B cell (primary cell): Measurements from ENCODE around the gene GPC3. TPM values are rescaled to one million over a fixed set of nuclear protein-coding genes. Genes with fewer than 3 reads are reported as not detected.

Experiments
- ATAC-seq: fragments of 200-7000 bp; cut with Tn5 transposase; one replicate; pipeline ENCODE4 v1.10.0; 2021; ENCODE audit warnings: low read depth, mild to moderate bottlenecking, moderate number of reproducible peaks, moderate library complexity
- CTCF ChIA-PET: fragments of 350-600 bp; sonication (Branson Sonifier 250); formaldehyde crosslinking; loops from one replicate; lab custom pipeline; 2021; ENCODE audit warnings: antibody characterized with exemption, inconsistent platforms; lab: Charles Lee
- POLR2A ChIA-PET: fragments of 350-600 bp; sonication (Branson Sonifier 250); formaldehyde crosslinking; loops from one replicate; lab custom pipeline; 2021; ENCODE audit warnings: antibody characterized with exemption; lab: Charles Lee
- DNase-seq: peaks from one replicate; pipeline ENCODE4 v3.0.0; 2013
- H2AFZ ChIP-seq: 2 replicates; pipeline ENCODE4 v1.6.1; 2012; ENCODE audit warnings: mild to moderate bottlenecking, low read depth, low read length; ENCODE audit not compliant: insufficient read depth, poor library complexity, severe bottlenecking
- H3K27ac ChIP-seq, 2 donors: 1 replicate in 1 of 2; 2 replicates in 1 of 2; pipeline ENCODE4 v1.5.1; 2012 to 2013; ENCODE audit warnings: low read length in 2 of 2, mild to moderate bottlenecking in 2 of 2, moderate library complexity in 1 of 2
- H3K27me3 ChIP-seq, 4 experiments: fragments of 200-600 bp in 1 of 4; sonication (generic) in 1 of 4; replicated peaks in 1 of 4; 1 replicate in 2 of 4; 2 replicates in 2 of 4; pipeline versions ENCODE4 v1.6.1 to v1.7.0; 2013 to 2016; ENCODE audit warnings: low read length in 3 of 4, mild to moderate bottlenecking in 2 of 4, mixed read lengths in 1 of 4, moderate library complexity in 1 of 4; ENCODE audit not compliant: insufficient read depth in 4 of 4, control insufficient read depth in 3 of 4; ENCODE audit errors: control extremely low read depth in 1 of 4
- H3K36me3 ChIP-seq, 2 experiments: replicated peaks in 1 of 2; 1 replicate in 1 of 2; 2 replicates in 1 of 2; pipeline versions ENCODE4 v1.6.1 to v1.7.1; 2013; ENCODE audit warnings: low read length in 1 of 2; ENCODE audit not compliant: insufficient read depth in 2 of 2, control insufficient read depth in 1 of 2; ENCODE audit errors: control extremely low read depth in 1 of 2, extremely low read depth in 1 of 2
- H3K4me1 ChIP-seq, 2 donors: fragments of 200-600 bp in 1 of 2; sonication (generic) in 1 of 2; 1 replicate in 1 of 2; 2 replicates in 1 of 2; pipeline versions ENCODE4 v1.5.1 to v1.6.1; 2013 to 2017; ENCODE audit warnings: low read length in 2 of 2; ENCODE audit not compliant: control insufficient read depth in 2 of 2, insufficient read depth in 2 of 2
- H3K4me2 ChIP-seq: replicated peaks from 2 replicates; pipeline ENCODE3; 2012; ENCODE audit warnings: mild to moderate bottlenecking, low read depth, low read length; ENCODE audit not compliant: poor library complexity, severe bottlenecking
- H3K4me3 ChIP-seq, 5 experiments: fragments of 200-600 bp in 1 of 5; sonication (generic) in 1 of 5; 1 replicate in 3 of 5; 2 replicates in 2 of 5; pipeline versions ENCODE4 v1.5.1 to v1.7.0; 2011 to 2016; ENCODE audit warnings: low read length in 4 of 5, mild to moderate bottlenecking in 4 of 5, low read depth in 2 of 5, control low read depth in 1 of 5, moderate library complexity in 1 of 5; ENCODE audit not compliant: insufficient read depth in 1 of 5; ENCODE audit errors: control extremely low read depth in 1 of 5, extremely low read depth in 1 of 5
- H3K79me2 ChIP-seq: fragments of 200-600 bp; sonication (generic); one replicate; pipeline ENCODE4 v1.6.0; 2016; ENCODE audit warnings: low read length; ENCODE audit not compliant: control insufficient read depth, insufficient read depth
- H3K9ac ChIP-seq: fragments of 200-600 bp; sonication (generic); 2 replicates; pipeline ENCODE4 v1.6.1; 2017; ENCODE audit warnings: mild to moderate bottlenecking, low read length, moderate library complexity
- H3K9me3 ChIP-seq, 3 donors: one replicate each; pipeline versions ENCODE4 v1.6.1 to v1.7.1; 2013; ENCODE audit warnings: low read length in 2 of 3; ENCODE audit not compliant: control insufficient read depth in 2 of 3, insufficient read depth in 1 of 3; ENCODE audit errors: control extremely low read depth in 1 of 3
- H4K20me1 ChIP-seq: 2 replicates; pipeline ENCODE4 v1.6.0; 2012; ENCODE audit warnings: mild to moderate bottlenecking, low read length; ENCODE audit not compliant: insufficient read depth, control insufficient read depth, poor library complexity, severe bottlenecking
- H3K27ac Mint-ChIP-seq: one replicate; pipeline ENCODE4 v1.8.0; 2021; ENCODE audit warnings: mixed read lengths
- H3K27me3 Mint-ChIP-seq: one replicate; pipeline ENCODE4 v1.8.0; 2021; ENCODE audit warnings: mixed read lengths
- H3K4me1 Mint-ChIP-seq: one replicate; pipeline ENCODE4 v1.8.0; 2021; ENCODE audit warnings: mixed read lengths
- H3K4me3 Mint-ChIP-seq: one replicate; pipeline ENCODE4 v1.8.0; 2021; ENCODE audit warnings: mixed read lengths
- H3K9me3 Mint-ChIP-seq: one replicate; pipeline ENCODE4 v1.8.0; 2022; ENCODE audit warnings: mixed read lengths; ENCODE audit not compliant: insufficient read depth
- CTCF ChIP-seq: fragments of 200-600 bp; IDR thresholded peaks from one replicate; pipeline ENCODE4 v1.8.0; 2022; ENCODE audit warnings: antibody characterized with exemption, mild to moderate bottlenecking
- EZH2 ChIP-seq: IDR thresholded peaks from 2 replicates; pipeline ENCODE4 v1.6.1; 2012; ENCODE audit warnings: borderline replicate concordance, low read depth, mild to moderate bottlenecking, moderate library complexity, low read length; ENCODE audit not compliant: insufficient read depth, poor library complexity, severe bottlenecking
- WGBS: methylation state at CpG from one replicate; pipeline ENCODE4 v1.1.5; 2013; ENCODE audit warnings: missing lambda C conversion rate; ENCODE audit not compliant: insufficient coverage; 5-methylcytosine and 5-hydroxymethylcytosine counted together
- intact Hi-C: fragments of 100-400 bp; cut with micrococcal nuclease; formaldehyde crosslinking; loops from one replicate; pipeline ENCODE4 v1.10.0; 2022
- polyA plus RNA-seq: library from polyadenylated mRNA; depleted of rRNA; stranded (reverse); fragments of >200 nt; gene quantifications from 2 replicates; pipeline ENCODE4 v1.2.3, GENCODE V29; 2012
- total RNA-seq, 2 donors: library from RNA; stranded (reverse); fragments of 120-200 nt in 1 of 2; gene quantifications; 1 replicate in 1 of 2; 2 replicates in 1 of 2; pipeline versions ENCODE4 v1.2.3 to v1.2.4, GENCODE V29; 2013 to 2022

The GPC3 gene
- total and polyA plus RNA-seq, 2 donors (not counting 1 experiment from before 2014, with no cell fraction given): not detected

GRCh38 chrX:133918361-133918771 lies 67.0 kb downstream of the GPC3 start:
- H3K27ac Mint-ChIP-seq: no peak overlapping the region
- Histone ChIP-seq H3K79me2 (no peaks in the 10 kb centered on the region), H3K4me3 (no peak overlapping the region), H3K4me2 (no peak overlapping the region), H3K36me3 (no peaks in the 10 kb centered on the region), H3K9ac (no peak overlapping the region), H2AFZ (no peak overlapping the region), H3K27ac (no peak overlapping the region), H3K9me3 (no peaks in the 10 kb centered on the region), H3K4me1 (peaks cover 4 to 8% of the 10 kb centered on the region in 2 donors), H3K27me3 (no peaks in the 10 kb centered on the region), H4K20me1 (no peaks in the 10 kb centered on the region)
- H3K4me3 Mint-ChIP-seq: no peak overlapping the region
- ChIA-PET CTCF (no interaction called here), POLR2A (no interaction called here)
- no peaks in the 10 kb centered on the region for H3K9me3 Mint-ChIP-seq
- no CpG with 5 or more reads among the region's 3 CpGs for WGBS
- ATAC-seq (no peak), DNase-seq (no peak)
- H3K27me3 Mint-ChIP-seq: no peaks in the 10 kb centered on the region
- peaks cover 6% of the 10 kb centered on the region for H3K4me1 Mint-ChIP-seq
- TF ChIP-seq CTCF (no peak), EZH2 (no peak)
- intact Hi-C loops: no loop called here

- TF ChIP-seq EZH2 (no peak), CTCF (no peak)
- Histone ChIP-seq H3K79me2 (no peaks in the 10 kb centered on the region), H3K9me3 (no peaks in the 10 kb centered on the region), H3K4me1 (no peaks in the 10 kb centered on the region), H3K4me2 (no peak overlapping the region), H3K9ac (no peak overlapping the region), H3K27ac (no peak overlapping the region), H3K4me3 (no peak overlapping the region), H2AFZ (no peak overlapping the region), H4K20me1 (no peaks in the 10 kb centered on the region), H3K27me3 (no peaks in the 10 kb centered on the region), H3K36me3 (no peaks in the 10 kb centered on the region)
- WGBS: no CpG with 5 or more reads among the region's 2 CpGs
- DNase-seq: no peak
- Mint-ChIP-seq H3K27ac (no peak overlapping the region), H3K4me1 (no peaks in the 10 kb centered on the region), H3K9me3 (no peaks in the 10 kb centered on the region), H3K27me3 (no peaks in the 10 kb centered on the region), H3K4me3 (no peak overlapping the region)
- intact Hi-C loops: no loop called here
- ATAC-seq: no peak
- POLR2A ChIA-PET: no interaction called here
- CTCF ChIA-PET: no interaction called here
These were observed 68.2 kb downstream of the GPC3 start for GRCh38 chrX:133916984-133917722.
